HEK293 (cell line): Measurements from ENCODE around the gene PDE4D.

ENCODE experiments used
- CTCF ChIP-seq: fragments of 450-650 bp; formaldehyde crosslinking; IDR thresholded peaks from 2 replicates; pipeline ENCODE4 v1.5.1; 2016; ENCODE audit warnings: missing biosample characterization, missing genetic modification characterization
- GFI1B ChIP-seq: fragments of 450-650 bp; formaldehyde crosslinking; IDR thresholded peaks from 2 replicates; pipeline ENCODE4 v1.5.1; 2016; ENCODE audit warnings: missing biosample characterization, missing genetic modification characterization
- GLIS1 ChIP-seq: fragments of 450-650 bp; formaldehyde crosslinking; IDR thresholded peaks from 2 replicates; pipeline ENCODE4 v1.5.1; 2016; ENCODE audit warnings: missing biosample characterization, missing genetic modification characterization
- SP2 ChIP-seq: fragments of 450-650 bp; formaldehyde crosslinking; IDR thresholded peaks from 2 replicates; pipeline ENCODE4 v1.5.1; 2016; ENCODE audit warnings: missing biosample characterization, missing genetic modification characterization
- TCF7L2 ChIP-seq: IDR thresholded peaks from 2 replicates; pipeline ENCODE4 v1.6.1; 2011; ENCODE audit warnings: low read depth, mild to moderate bottlenecking, inconsistent platforms, low read length, moderate library complexity, borderline replicate concordance
- ZBTB11 ChIP-seq: fragments of 450-650 bp; formaldehyde crosslinking; conservative IDR thresholded peaks from 2 replicates; pipeline ENCODE4 v1.5.1; 2016; ENCODE audit warnings: low read depth, missing biosample characterization, missing genetic modification characterization
- ZNF274 ChIP-seq, 2 experiments: fragments of 200-500 bp in 1 of 2; fragments of 450-650 bp in 1 of 2; sonication (Bioruptor generic) in 1 of 2; formaldehyde crosslinking in 1 of 2; IDR thresholded peaks; 2 replicates each; pipeline versions ENCODE4 v1.5.1 to v1.6.1; 2014 to 2016; ENCODE audit warnings: borderline replicate concordance in 1 of 2, inconsistent platforms in 1 of 2, low read length in 1 of 2, missing biosample characterization in 1 of 2, missing genetic modification characterization in 1 of 2
- ZNF555 ChIP-seq: fragments of 450-650 bp; formaldehyde crosslinking; conservative IDR thresholded peaks from 2 replicates; pipeline ENCODE4 v1.5.1; 2017; ENCODE audit warnings: missing biosample characterization, mild to moderate bottlenecking, missing genetic modification characterization, inconsistent platforms
- ZNF561 ChIP-seq: fragments of 450-650 bp; IDR thresholded peaks from 2 replicates; pipeline ENCODE4 v1.5.1; 2018; ENCODE audit warnings: missing biosample characterization, missing genetic modification characterization, borderline replicate concordance
- ZNF660 ChIP-seq: fragments of 450-650 bp; IDR thresholded peaks from 2 replicates; pipeline ENCODE4 v1.5.1; 2018; ENCODE audit warnings: missing biosample characterization, mild to moderate bottlenecking, missing genetic modification characterization
- TF ChIP-seq, protein P1 (sequence below): fragments of 450-650 bp; formaldehyde crosslinking; IDR thresholded peaks from 2 replicates; pipeline ENCODE4 v1.5.1; 2016; ENCODE audit warnings: missing biosample characterization, missing genetic modification characterization
- TF ChIP-seq, protein P2 (sequence below): fragments of 450-650 bp; formaldehyde crosslinking; IDR thresholded peaks from 2 replicates; pipeline ENCODE4 v1.5.1; 2016; ENCODE audit warnings: missing biosample characterization, missing genetic modification characterization

DNA sequence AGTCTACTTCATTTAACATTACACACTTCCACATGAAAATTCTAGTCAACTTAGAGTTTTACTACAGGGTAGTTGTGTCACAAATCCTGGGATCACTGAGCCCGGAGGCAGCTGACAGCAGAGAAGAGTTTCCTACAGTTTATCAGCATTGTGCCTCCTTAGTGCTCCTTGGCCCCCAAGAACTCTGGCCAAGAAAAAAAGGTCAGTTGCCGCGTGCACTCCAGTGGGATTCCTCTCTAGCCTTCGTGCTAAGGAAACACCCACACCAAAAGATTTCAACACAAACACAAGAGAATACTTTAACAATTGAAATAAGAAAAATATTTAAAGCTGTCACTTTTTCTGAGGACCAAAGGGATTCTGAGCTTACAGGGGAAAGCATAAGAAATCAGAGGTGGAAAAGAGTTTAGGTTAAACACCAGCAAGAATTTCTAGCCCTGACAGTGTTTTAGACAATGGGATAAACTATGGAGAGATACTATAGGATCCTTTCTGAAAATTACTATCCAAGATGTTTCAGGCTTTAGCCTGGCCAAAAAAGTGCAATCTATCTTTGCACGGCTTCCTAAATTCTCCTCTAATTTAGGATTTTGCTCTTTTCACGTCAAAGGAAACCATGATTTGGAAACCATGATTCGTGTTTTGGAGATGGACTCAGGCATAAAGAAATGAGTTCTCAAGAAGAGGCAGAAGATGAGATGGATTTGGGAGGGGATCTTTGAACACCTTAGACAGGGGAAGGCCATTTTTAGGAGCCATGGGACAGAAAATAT is 703.9 kb downstream of the PDE4D start:
- TF ChIP-seq CTCF (no peak), TCF7L2 (no peak), GLIS1 (tag by site-specific recombination) (no peak), ZNF561 (tag by site-specific recombination) (no peak), ZNF274 (IDR thresholded peaks at IDR 0.05; ENCODE audit: low read length) (no peak), ZNF274 (tag by site-specific recombination; IDR thresholded peaks at IDR 0.05; ENCODE audit: borderline replicate concordance) (no peak), ZNF555 (tag by site-specific recombination) (no peak), ZNF660 (tag by site-specific recombination) (no peak), SP2 (tag by site-specific recombination) (no peak), ZBTB11 (tag by site-specific recombination) (no peak), GFI1B (no peak)
- TF ChIP-seq, protein P1, sequence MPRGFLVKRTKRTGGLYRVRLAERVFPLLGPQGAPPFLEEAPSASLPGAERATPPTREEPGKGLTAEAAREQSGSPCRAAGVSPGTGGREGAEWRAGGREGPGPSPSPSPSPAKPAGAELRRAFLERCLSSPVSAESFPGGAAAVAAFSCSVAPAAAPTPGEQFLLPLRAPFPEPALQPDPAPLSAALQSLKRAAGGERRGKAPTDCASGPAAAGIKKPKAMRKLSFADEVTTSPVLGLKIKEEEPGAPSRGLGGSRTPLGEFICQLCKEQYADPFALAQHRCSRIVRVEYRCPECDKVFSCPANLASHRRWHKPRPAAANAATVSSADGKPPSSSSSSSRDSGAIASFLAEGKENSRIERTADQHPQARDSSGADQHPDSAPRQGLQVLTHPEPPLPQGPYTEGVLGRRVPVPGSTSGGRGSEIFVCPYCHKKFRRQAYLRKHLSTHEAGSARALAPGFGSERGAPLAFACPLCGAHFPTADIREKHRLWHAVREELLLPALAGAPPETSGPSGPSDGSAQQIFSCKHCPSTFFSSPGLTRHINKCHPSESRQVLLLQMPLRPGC (tag by site-specific recombination) = no peak
- TF ChIP-seq, protein P2, sequence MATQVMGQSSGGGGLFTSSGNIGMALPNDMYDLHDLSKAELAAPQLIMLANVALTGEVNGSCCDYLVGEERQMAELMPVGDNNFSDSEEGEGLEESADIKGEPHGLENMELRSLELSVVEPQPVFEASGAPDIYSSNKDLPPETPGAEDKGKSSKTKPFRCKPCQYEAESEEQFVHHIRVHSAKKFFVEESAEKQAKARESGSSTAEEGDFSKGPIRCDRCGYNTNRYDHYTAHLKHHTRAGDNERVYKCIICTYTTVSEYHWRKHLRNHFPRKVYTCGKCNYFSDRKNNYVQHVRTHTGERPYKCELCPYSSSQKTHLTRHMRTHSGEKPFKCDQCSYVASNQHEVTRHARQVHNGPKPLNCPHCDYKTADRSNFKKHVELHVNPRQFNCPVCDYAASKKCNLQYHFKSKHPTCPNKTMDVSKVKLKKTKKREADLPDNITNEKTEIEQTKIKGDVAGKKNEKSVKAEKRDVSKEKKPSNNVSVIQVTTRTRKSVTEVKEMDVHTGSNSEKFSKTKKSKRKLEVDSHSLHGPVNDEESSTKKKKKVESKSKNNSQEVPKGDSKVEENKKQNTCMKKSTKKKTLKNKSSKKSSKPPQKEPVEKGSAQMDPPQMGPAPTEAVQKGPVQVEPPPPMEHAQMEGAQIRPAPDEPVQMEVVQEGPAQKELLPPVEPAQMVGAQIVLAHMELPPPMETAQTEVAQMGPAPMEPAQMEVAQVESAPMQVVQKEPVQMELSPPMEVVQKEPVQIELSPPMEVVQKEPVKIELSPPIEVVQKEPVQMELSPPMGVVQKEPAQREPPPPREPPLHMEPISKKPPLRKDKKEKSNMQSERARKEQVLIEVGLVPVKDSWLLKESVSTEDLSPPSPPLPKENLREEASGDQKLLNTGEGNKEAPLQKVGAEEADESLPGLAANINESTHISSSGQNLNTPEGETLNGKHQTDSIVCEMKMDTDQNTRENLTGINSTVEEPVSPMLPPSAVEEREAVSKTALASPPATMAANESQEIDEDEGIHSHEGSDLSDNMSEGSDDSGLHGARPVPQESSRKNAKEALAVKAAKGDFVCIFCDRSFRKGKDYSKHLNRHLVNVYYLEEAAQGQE (tag by site-specific recombination) = no peak
